ENCODE measurements around the gene HARS1. TPM values are rescaled to one million over a fixed set of nuclear protein-coding genes. Genes with fewer than 3 reads are reported as not detected.

HARS1 gene
- total and polyA plus RNA-seq, 10 of the 15 experiments (the other 5 are each of a cell fraction or from before 2014, with no cell fraction given): 12.0 to 93.8 (median 76.9) TPM

DNA sequence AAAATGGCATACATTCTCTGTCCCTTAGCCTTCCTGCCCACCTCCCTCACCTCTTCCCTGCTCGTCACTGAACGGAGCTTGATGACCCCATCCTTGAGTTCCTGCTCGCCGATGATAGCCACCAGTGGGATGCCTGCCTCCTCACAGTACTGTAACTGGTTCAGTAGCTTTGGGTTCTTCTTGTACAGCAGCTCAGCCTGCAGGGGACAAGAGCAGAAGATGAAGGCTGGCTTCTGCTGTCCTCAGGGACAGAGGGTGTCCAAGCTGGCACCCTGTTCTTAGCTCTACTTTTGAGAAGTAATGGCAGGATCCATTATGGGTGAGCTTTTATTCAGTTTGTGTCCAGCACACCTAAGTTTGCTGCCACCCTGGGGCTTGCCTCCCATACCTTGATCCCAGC is 16.5 kb downstream of the HARS1 start:
- intact Hi-C loops (cut with micrococcal nuclease; ENCODE audit: unreplicated experiment) (no loop called here), in situ Hi-C loops (cut with MboI) (no loop called here)
- H2AFZ ChIP-seq (ENCODE audit: control insufficient read depth, low read depth, low read length): no peak overlapping the region
- SMC1A ChIA-PET (ENCODE audit: uncharacterized antibody, unreplicated experiment): interaction anchor here (1.0 kb wide), 1 partner anchor 9 kb away, joined by 3 read pairs; no protein-coding TSS in a partner anchor
- TF ChIP-seq GATAD2B (conservative IDR thresholded peaks at IDR 0.05; ENCODE audit: low read depth): no peak
- no peak for TF ChIP-seq RCOR1 (conservative IDR thresholded peaks at IDR 0.05; ENCODE audit: low read depth, low read length)
- no peak for TF ChIP-seq BMI1 (IDR thresholded peaks at IDR 0.05; ENCODE audit: borderline replicate concordance)
- TF ChIP-seq NRF1 (conservative IDR thresholded peaks at IDR 0.05; ENCODE audit: low read depth, low read length): no peak
- TF ChIP-seq MYB (IDR thresholded peaks at IDR 0.05; ENCODE audit: borderline replicate concordance, low read depth, low read length): no peak
- peak; percentile 28; the same call in 1 of the 2 replicates for TF ChIP-seq POLR2A (IDR thresholded peaks at IDR 0.05; ENCODE audit: low read depth, low read length)
- peaks cover 26 to 31% of the 10 kb centered on the region in 2 experiments for H3K36me3 ChIP-seq (ENCODE audit: control insufficient read depth in 2 of 2, insufficient read depth in 2 of 2, low read length in 1 of 2)
- no peaks in the 10 kb centered on the region; the same call in 1 of the 2 replicates for H4K20me1 ChIP-seq (ENCODE audit: control insufficient read depth, insufficient read depth)
- H3K9ac ChIP-seq (ENCODE audit: control insufficient read depth, insufficient read depth, low read length): no peak overlapping the region
- BruUV-seq (replicated peaks): no TSS peak
- DNase-seq (ENCODE audit: low read depth, low spot score): no peak
- H3K27ac ChIP-seq (ENCODE audit: control insufficient read depth, insufficient read depth): no peak overlapping the region
- H3K27me3 ChIP-seq (replicated peaks in 1 of 2; ENCODE audit: control insufficient read depth in 2 of 2, insufficient read depth in 2 of 2, low read length in 1 of 2): no peaks in the 10 kb centered on the region
- no peaks in the 10 kb centered on the region for H3K4me1 ChIP-seq (ENCODE audit: control insufficient read depth, insufficient read depth, low read length)
- H3K79me2 ChIP-seq (ENCODE audit: control insufficient read depth, insufficient read depth, low read length): no peaks in the 10 kb centered on the region
- RAD21 ChIA-PET (ENCODE audit: unreplicated experiment): interaction anchor here (0.8 to 0.9 kb wide), 2 partner anchors 36 to 46 kb away, joined by 3 to 6 read pairs; no protein-coding TSS in a partner anchor
- POLR2A ChIA-PET: interaction anchor here (0.7 to 1.1 kb wide), 2 partner anchors 9 to 273 kb away, joined by 3 to 4 read pairs; partner anchors contain the start of gene ANKHD1
- H3K9me3 ChIP-seq (replicated peaks; ENCODE audit: control insufficient read depth, insufficient read depth, low read length): no peaks in the 10 kb centered on the region
- no peak overlapping the region for H3K4me3 ChIP-seq
- no peak for FAIRE-seq
- ATAC-seq: no peak
- CTCF ChIA-PET: interaction anchor here (0.6 to 1.5 kb wide), 6 partner anchors 10 to 302 kb away, joined by 3 to 5 read pairs (median 3); partner anchors contain the start of genes HARS1, HARS2, IK and NDUFA2
- no peak overlapping the region for H3K4me2 ChIP-seq (ENCODE audit: control insufficient read depth, insufficient read depth)
- WGBS (ENCODE audit: insufficient coverage, insufficient replicate concordance, low lambda C conversion rate, missing lambda C conversion rate): 100% methylated on average over 4 of the region's 4 CpGs

DNA sequence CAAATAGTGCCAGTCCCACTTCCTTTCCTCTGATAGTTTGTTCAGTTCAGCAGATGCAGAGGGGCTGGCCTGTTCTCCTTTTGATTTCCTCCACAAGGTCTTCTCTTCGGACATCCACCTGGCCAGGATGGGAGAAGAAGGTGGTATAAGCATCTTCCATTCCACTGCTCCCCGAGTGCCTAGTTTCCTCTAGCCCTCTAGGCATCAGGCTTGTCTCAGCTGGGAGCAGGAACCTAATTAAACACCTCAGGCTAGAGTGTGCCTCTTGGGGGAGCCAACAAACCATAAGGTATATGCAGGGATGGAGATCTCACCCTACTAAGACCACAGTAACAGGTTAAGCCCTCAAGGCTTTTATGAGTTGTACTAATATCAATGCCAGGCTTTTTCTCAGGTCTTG is 17.0 kb downstream of the HARS1 start:
- FAIRE-seq (no peak), DNase-seq (ENCODE audit: low read depth, low spot score) (no peak), ATAC-seq (no peak; the same call in 2 of the 3 replicates)
- Histone ChIP-seq H2AFZ (ENCODE audit: control insufficient read depth, low read depth, low read length) (no peak overlapping the region), H3K9ac (ENCODE audit: control insufficient read depth, insufficient read depth, low read length) (no peak overlapping the region), H3K36me3 (ENCODE audit: control insufficient read depth in 2 of 2, insufficient read depth in 2 of 2, low read length in 1 of 2) (peaks cover 28 to 31% of the 10 kb centered on the region in 2 experiments), H3K9me3 (replicated peaks; ENCODE audit: control insufficient read depth, insufficient read depth, low read length) (no peaks in the 10 kb centered on the region), H3K27me3 (replicated peaks in 1 of 2; ENCODE audit: control insufficient read depth in 2 of 2, insufficient read depth in 2 of 2, low read length in 1 of 2) (no peaks in the 10 kb centered on the region), H3K4me3 (no peak overlapping the region), H3K4me2 (ENCODE audit: control insufficient read depth, insufficient read depth) (no peak overlapping the region), H3K79me2 (ENCODE audit: control insufficient read depth, insufficient read depth, low read length) (no peaks in the 10 kb centered on the region), H4K20me1 (ENCODE audit: control insufficient read depth, insufficient read depth) (no peaks in the 10 kb centered on the region; the same call in 1 of the 2 replicates), H3K4me1 (ENCODE audit: control insufficient read depth, insufficient read depth, low read length) (no peaks in the 10 kb centered on the region), H3K27ac (ENCODE audit: control insufficient read depth, insufficient read depth) (no peak overlapping the region)
- TSS peak; percentile 70 for BruUV-seq (replicated peaks)
- SMC1A ChIA-PET (ENCODE audit: uncharacterized antibody, unreplicated experiment): no interaction called here
- intact Hi-C loops (cut with micrococcal nuclease; ENCODE audit: unreplicated experiment) (no loop called here), in situ Hi-C loops (cut with MboI) (no loop called here)
- CTCF ChIA-PET: interaction anchor here (1.1 to 1.5 kb wide), 2 partner anchors 10 to 302 kb away, joined by 3 to 5 read pairs; partner anchors contain the start of gene WDR55
- RAD21 ChIA-PET (ENCODE audit: unreplicated experiment): interaction anchor here (0.8 kb wide), 1 partner anchor 46 kb away, joined by 3 read pairs; no protein-coding TSS in a partner anchor
- 66% methylated on average over 2 of the region's 2 CpGs for WGBS (ENCODE audit: insufficient coverage, insufficient replicate concordance, low lambda C conversion rate, missing lambda C conversion rate)
- POLR2A ChIA-PET: interaction anchor here (1.1 kb wide), 1 partner anchor 9 kb away, joined by 3 read pairs; no protein-coding TSS in a partner anchor
- TF ChIP-seq MYB (IDR thresholded peaks at IDR 0.05; ENCODE audit: borderline replicate concordance, low read depth, low read length): no peak
- TF ChIP-seq, protein P1, sequence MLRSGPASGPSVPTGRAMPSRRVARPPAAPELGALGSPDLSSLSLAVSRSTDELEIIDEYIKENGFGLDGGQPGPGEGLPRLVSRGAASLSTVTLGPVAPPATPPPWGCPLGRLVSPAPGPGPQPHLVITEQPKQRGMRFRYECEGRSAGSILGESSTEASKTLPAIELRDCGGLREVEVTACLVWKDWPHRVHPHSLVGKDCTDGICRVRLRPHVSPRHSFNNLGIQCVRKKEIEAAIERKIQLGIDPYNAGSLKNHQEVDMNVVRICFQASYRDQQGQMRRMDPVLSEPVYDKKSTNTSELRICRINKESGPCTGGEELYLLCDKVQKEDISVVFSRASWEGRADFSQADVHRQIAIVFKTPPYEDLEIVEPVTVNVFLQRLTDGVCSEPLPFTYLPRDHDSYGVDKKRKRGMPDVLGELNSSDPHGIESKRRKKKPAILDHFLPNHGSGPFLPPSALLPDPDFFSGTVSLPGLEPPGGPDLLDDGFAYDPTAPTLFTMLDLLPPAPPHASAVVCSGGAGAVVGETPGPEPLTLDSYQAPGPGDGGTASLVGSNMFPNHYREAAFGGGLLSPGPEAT (IDR thresholded peaks at IDR 0.05; ENCODE audit: low read depth): no peak
- TF ChIP-seq ETV6 (conservative IDR thresholded peaks at IDR 0.05 in 1 of 2, IDR thresholded peaks at IDR 0.05 in 1 of 2; ENCODE audit: borderline replicate concordance in 1 of 2, low read depth in 1 of 2): no peak
- TF ChIP-seq FOXK2 (IDR thresholded peaks at IDR 0.05): no peak
- no peak for TF ChIP-seq GABPA (IDR thresholded peaks at IDR 0.05; ENCODE audit: low read depth)
- TF ChIP-seq SMAD1 (IDR thresholded peaks at IDR 0.05; ENCODE audit: low read depth, partially characterized antibody): no peak
- no peak for TF ChIP-seq MEF2B (IDR thresholded peaks at IDR 0.05; ENCODE audit: partially characterized antibody, poor library complexity, severe bottlenecking)
- TF ChIP-seq FOS (IDR thresholded peaks at IDR 0.05; ENCODE audit: borderline replicate concordance, extremely low read depth, insufficient read length): no peak
- TF ChIP-seq PML (IDR thresholded peaks at IDR 0.05; ENCODE audit: low read length): no peak
- no peak for TF ChIP-seq JUND (IDR thresholded peaks at IDR 0.05; ENCODE audit: low read depth, low read length)
- TF ChIP-seq PAX5 (IDR thresholded peaks at IDR 0.05; ENCODE audit: borderline replicate concordance, low read depth, low read length): no peak

Data from GM12878 (cell line).